ENCODE data around the gene RFPL4A.

RFPL4A gene

DNA sequence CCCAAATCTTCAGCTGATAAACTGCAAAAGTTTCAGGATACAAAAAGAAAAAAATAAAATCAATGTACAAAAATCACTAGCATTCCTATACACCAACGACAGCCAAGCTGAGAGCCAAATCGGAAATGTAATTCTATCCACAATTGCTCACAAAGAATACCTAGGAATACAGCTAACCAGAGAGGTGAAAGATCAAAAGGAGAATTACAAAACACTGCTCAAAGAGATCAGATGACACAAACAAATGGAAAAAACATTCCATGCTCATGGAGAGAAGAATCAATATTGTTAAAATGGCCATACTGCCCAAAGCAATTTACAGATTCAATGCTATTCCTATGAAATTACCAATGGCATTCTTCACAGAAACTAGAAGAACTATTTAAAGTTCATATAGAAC is 43.4 kb downstream of the RFPL4A start:
- in situ Hi-C loops (cut with MboI; ENCODE audit: low sequenced_read_pairs): no loop called here

GRCh38 chr19:55809381-55810058 is 50.6 kb downstream of the RFPL4A start:
- in situ Hi-C loops (cut with MboI; ENCODE audit: low sequenced_read_pairs): no loop called here

GRCh38 chr19:55811340-55811739 is 52.4 kb downstream of the RFPL4A start:
- in situ Hi-C loops (cut with MboI; ENCODE audit: low sequenced_read_pairs): no loop called here

DNA sequence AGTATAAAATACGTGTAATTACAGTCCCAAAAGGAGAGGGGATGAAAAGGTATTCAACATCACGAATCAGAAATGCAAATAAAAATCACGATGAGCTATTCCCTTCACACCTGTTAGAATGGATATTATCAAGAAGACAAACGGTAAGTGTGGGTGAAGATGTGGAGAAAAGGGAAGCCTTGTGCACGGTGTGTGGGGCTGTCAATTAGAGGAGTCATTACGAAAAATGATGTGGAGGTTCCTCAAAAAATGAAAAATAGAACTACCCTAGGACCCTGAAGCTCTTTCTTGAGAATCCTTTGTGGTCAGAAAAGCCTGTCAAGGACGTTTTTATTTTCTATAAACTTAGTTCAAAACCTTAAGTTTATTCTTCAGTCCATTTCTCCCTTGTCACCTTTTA is 53.6 kb downstream of the RFPL4A start:
- in situ Hi-C loops (cut with MboI; ENCODE audit: low sequenced_read_pairs): no loop called here
